K562 (cell line): ENCODE results near the gene HNRNPM. TPM values are rescaled to one million over a fixed set of nuclear protein-coding genes. Genes with fewer than 3 reads are reported as not detected.

Experiments used
- BMI1 ChIP-seq: fragments of 150-350 bp; IDR thresholded peaks from 2 replicates; pipeline ENCODE4 v1.6.1; 2014; ENCODE audit warnings: low read length
- C11orf30 ChIP-seq: fragments of 450-650 bp; IDR thresholded peaks from 2 replicates; pipeline ENCODE4 v1.6.1; 2016; ENCODE audit warnings: low read depth, mild to moderate bottlenecking
- CREM ChIP-seq: IDR thresholded peaks from 2 replicates; pipeline ENCODE4 v1.6.1; 2014; ENCODE audit warnings: antibody characterized with exemption, low read depth
- E4F1 ChIP-seq: fragments of 250-450 bp; sonication (Bioruptor Pico); IDR thresholded peaks from 2 replicates; pipeline ENCODE4 v1.5.0; 2021; ENCODE audit warnings: mild to moderate bottlenecking, borderline replicate concordance
- HDAC2 ChIP-seq: fragments of 450-650 bp; IDR thresholded peaks from 2 replicates; pipeline ENCODE4 v1.6.1; 2016; ENCODE audit warnings: mild to moderate bottlenecking
- JUND ChIP-seq, 2 experiments: IDR thresholded peaks; 2 replicates in 1 of 2; 3 replicates in 1 of 2; pipeline ENCODE4 v1.6.1; 2011; ENCODE audit warnings: borderline replicate concordance in 2 of 2, low read depth in 2 of 2, low read length in 2 of 2, improper control_type of control experiment in 1 of 2, missing biosample characterization in 1 of 2, missing genetic modification characterization in 1 of 2, missing genetic modification reagents in 1 of 2
- MCM7 ChIP-seq, 2 experiments: fragments of 450-650 bp; IDR thresholded peaks; 2 replicates each; pipeline ENCODE4 v1.6.1; 2016 to 2018
- MTF1 ChIP-seq: fragments of 250-450 bp; sonication (Bioruptor Pico); IDR thresholded peaks from 2 replicates; pipeline ENCODE4 v1.9.0; 2021; ENCODE audit warnings: moderate library complexity, mild to moderate bottlenecking, inconsistent platforms, borderline replicate concordance
- NCOA6 ChIP-seq: fragments of 450-650 bp; IDR thresholded peaks from 2 replicates; pipeline ENCODE4 v1.6.1; 2017; ENCODE audit warnings: mild to moderate bottlenecking
- NONO ChIP-seq, 2 experiments: fragments of 200-400 bp in 1 of 2; fragments of 450-650 bp in 1 of 2; formaldehyde crosslinking in 1 of 2; IDR thresholded peaks; 2 replicates each; pipeline ENCODE4 v1.6.1; 2017; ENCODE audit warnings: low read depth in 2 of 2, mild to moderate bottlenecking in 2 of 2, moderate library complexity in 2 of 2, low read length in 1 of 2
- NR0B1 ChIP-seq: fragments of 450-650 bp; IDR thresholded peaks from one replicate; pipeline ENCODE4 v1.6.1; 2018; ENCODE audit warnings: mild to moderate bottlenecking, moderate library complexity; ENCODE audit not compliant: partially characterized antibody
- POLR2H ChIP-seq: IDR thresholded peaks from 2 replicates; pipeline ENCODE4 v1.6.1; 2016; ENCODE audit warnings: missing genetic modification characterization, low read depth, mild to moderate bottlenecking, control low read depth, missing compliant biosample characterization, moderate library complexity
- PURB ChIP-seq: sonication (generic); formaldehyde crosslinking; IDR thresholded peaks from 2 replicates; pipeline ENCODE4 v1.9.0; 2021; ENCODE audit warnings: low read depth, mild to moderate bottlenecking, missing genetic modification reagents
- RFX7 ChIP-seq: fragments of 250-450 bp; sonication (Bioruptor Pico); IDR thresholded peaks from 2 replicates; pipeline ENCODE4 v1.5.1; 2021; ENCODE audit warnings: mild to moderate bottlenecking
- SAFB ChIP-seq: fragments of 200-400 bp; formaldehyde crosslinking; IDR thresholded peaks from 2 replicates; pipeline ENCODE4 v1.6.1; 2017; ENCODE audit warnings: low read depth, low read length, borderline replicate concordance
- SMARCA5 ChIP-seq: fragments of 450-650 bp; IDR thresholded peaks from 2 replicates; pipeline ENCODE4 v1.6.1; 2016
- SPI1 ChIP-seq: IDR thresholded peaks from 2 replicates; pipeline ENCODE4 v1.6.1; 2011; ENCODE audit warnings: low read depth, low read length, control low read depth, borderline replicate concordance
- STAT5B ChIP-seq: fragments of 250-450 bp; sonication (Bioruptor Pico); IDR thresholded peaks from 2 replicates; pipeline ENCODE4 v1.8.0; 2021; ENCODE audit warnings: mild to moderate bottlenecking, inconsistent platforms
- ZKSCAN1 ChIP-seq: fragments of 150-350 bp; IDR thresholded peaks from 2 replicates; pipeline ENCODE4 v1.6.1; 2016; ENCODE audit warnings: low read depth, low read length
- ZNF408 ChIP-seq: fragments of 250-450 bp; sonication (Bioruptor Pico); IDR thresholded peaks from 2 replicates; pipeline ENCODE4 v1.4.0; 2020; ENCODE audit warnings: low read depth, mild to moderate bottlenecking, moderate library complexity
- ZNF584 ChIP-seq: fragments of 200-800 bp; sonication (Bioruptor generic); IDR thresholded peaks from 2 replicates; pipeline ENCODE4 v1.6.1; 2016; ENCODE audit warnings: low read depth, mild to moderate bottlenecking, missing genetic modification characterization, missing compliant biosample characterization
- ZNF639 ChIP-seq, 2 experiments: fragments of 200-800 bp in 1 of 2; sonication (Bioruptor generic) in 1 of 2; sonication (generic) in 1 of 2; formaldehyde crosslinking in 1 of 2; IDR thresholded peaks in 1 of 2; conservative IDR thresholded peaks in 1 of 2; 2 replicates each; pipeline versions ENCODE4 v1.5.0 to v1.6.1; 2016 to 2020; ENCODE audit warnings: missing compliant biosample characterization in 1 of 2, missing genetic modification characterization in 1 of 2, missing genetic modification reagents in 1 of 2
- polyA plus RNA-seq, 8 experiments: library from polyadenylated mRNA; depleted of rRNA in 4 of 8; stranded (reverse) in 5 of 8; unstranded in 3 of 8; fragments of >200 nt; fragmentation: Nextera tagmentation in 2 of 8; fragmentation: Illumina TruSeq in 1 of 8; extraction: Ambion mirVana in 2 of 8; extraction: Trizol in 1 of 8; gene quantifications; 2 replicates each; pipeline versions ENCODE4 v1.2.1 to v1.2.3, GENCODE V29; 2011 to 2014; ENCODE audit warnings: inconsistent platforms in 1 of 8, missing spikeins in 1 of 8
- total RNA-seq, 7 experiments: library from RNA; depleted of rRNA in 6 of 7; stranded (reverse); fragments of >200 nt in 6 of 7; fragmentation: Illumina TruSeq in 2 of 7; extraction: Trizol in 2 of 7; gene quantifications; 2 replicates each; pipeline versions ENCODE4 v1.2.1 to v1.2.3, GENCODE V29; 2011 to 2021; ENCODE audit warnings: low replicate concordance in 1 of 7

Gene HNRNPM
- total and polyA plus RNA-seq, 9 of the 15 experiments (the other 6 are each of a cell fraction or from before 2014, with no cell fraction given) = 11.1 to 340 (median 195) TPM

- TF ChIP-seq NONO (IDR thresholded peaks at IDR 0.05; ENCODE audit: low read depth in 2 of 2, low read length in 1 of 2) (peak in 1 of 2 experiments; percentile 81; a peak in 1 of 4 replicates), SMARCA5 (no peak), E4F1 (CRISPR knock-in tag) (no peak), JUND (IDR thresholded peaks at IDR 0.05; ENCODE audit: borderline replicate concordance, low read depth, low read length) (peak; percentile 47; the same call in 1 of the 2 replicates), JUND (tag; IDR thresholded peaks at IDR 0.05; ENCODE audit: borderline replicate concordance, low read depth, low read length) (peak; percentile 55; the same call in 1 of the 3 replicates), CREM (peak; percentile 55), HDAC2 (no peak), POLR2H (tag) (peak; percentile 86), BMI1 (no peak), RFX7 (no peak; the same call in 1 of the 2 replicates), PURB (CRISPR knock-in tag) (no peak), ZKSCAN1 (no peak), ZNF584 (CRISPR knock-in tag) (no peak), SAFB (peak; percentile 64; the same call in 1 of the 2 replicates), ZNF408 (no peak), C11orf30 (peak; percentile 19; the same call in 1 of the 2 replicates), NCOA6 (no peak), MCM7 (IDR thresholded peaks at IDR 0.05) (no peak), MTF1 (CRISPR knock-in tag) (no peak), ZNF639 (CRISPR knock-in tag; conservative IDR thresholded peaks at IDR 0.05 in 1 of 2, IDR thresholded peaks at IDR 0.05 in 1 of 2) (peak in 1 of 2 experiments; percentile 79; a peak in 1 of 4 replicates), NR0B1 (no peak), SPI1 (no peak), STAT5B (CRISPR knock-in tag) (no peak)
Measured at GRCh38 chr19:8444677-8445487, at the start of gene HNRNPM (continued).
